ENCODE results near the gene TPX2.
"Not testable (repeated sequence)": the region's sequence is repeated elsewhere in the genome, so short reads cannot be mapped to it uniquely, and the experiment has no call there.

The TPX2 gene

DNA sequence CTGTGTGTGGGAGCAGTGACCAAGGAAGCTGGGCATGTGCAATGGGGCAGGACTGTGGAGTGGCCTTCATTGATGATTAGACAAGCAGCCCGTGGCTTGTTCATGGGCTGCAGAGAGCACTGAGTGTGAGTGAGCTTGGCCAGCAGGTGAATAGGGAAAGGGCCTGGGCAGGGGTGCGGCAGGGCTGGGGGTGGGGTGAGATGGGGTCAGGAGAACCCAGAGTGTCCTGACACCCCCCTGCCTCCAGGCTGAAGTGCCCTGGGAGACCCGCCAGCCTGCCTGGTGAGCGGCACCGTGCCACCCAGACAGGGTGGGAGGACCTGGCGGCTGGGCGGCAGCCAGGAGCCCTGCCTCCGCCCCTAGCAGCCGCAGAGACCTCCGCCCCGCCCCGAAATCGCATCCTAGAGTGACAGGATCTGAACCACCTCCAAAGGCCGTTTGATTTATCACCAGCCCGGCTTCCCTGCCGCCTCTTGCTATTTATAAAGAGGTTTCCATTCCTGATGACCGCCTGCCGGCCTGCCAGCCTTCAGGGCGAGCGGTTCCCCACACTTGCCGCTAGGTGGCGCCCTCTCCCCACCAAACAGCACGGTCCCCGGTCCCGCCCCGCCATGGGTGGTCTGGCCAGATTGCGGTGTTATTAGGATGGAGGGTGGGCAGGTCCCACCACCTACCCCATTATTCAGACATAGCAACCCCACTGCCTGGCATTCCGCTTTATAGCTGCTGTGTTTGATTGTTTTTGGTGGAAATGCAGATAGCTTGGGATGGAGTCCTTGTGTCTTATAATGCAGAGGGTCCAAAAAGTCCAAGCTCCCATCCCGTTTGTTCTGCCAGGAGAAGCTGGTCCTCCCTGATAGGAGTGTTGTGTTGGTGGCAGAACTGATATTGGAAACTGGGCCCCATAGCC, 83.6 kb downstream of the TPX2 start:
- no peaks in the 10 kb centered on the region for H3K9me3 ChIP-seq (ENCODE audit: insufficient read depth, low read depth, low read length)
- H3K9ac ChIP-seq (ENCODE audit: low read depth, low read length) = no peak overlapping the region
- H3K4me3 ChIP-seq (ENCODE audit: low read length) = no peak overlapping the region; the same call in 1 of the 2 replicates
- no peak overlapping the region for H3K27ac ChIP-seq (ENCODE audit: low read depth, low read length)
- 18% methylated on average over 25 of the region's 29 CpGs for WGBS
- no peaks in the 10 kb centered on the region for H3K36me3 ChIP-seq (ENCODE audit: insufficient read depth, low read length)
- no peaks in the 10 kb centered on the region for H3K4me1 ChIP-seq (ENCODE audit: insufficient read depth, low read length)
- H3K27me3 ChIP-seq (ENCODE audit: insufficient read depth, low read length) = no peaks in the 10 kb centered on the region

DNA sequence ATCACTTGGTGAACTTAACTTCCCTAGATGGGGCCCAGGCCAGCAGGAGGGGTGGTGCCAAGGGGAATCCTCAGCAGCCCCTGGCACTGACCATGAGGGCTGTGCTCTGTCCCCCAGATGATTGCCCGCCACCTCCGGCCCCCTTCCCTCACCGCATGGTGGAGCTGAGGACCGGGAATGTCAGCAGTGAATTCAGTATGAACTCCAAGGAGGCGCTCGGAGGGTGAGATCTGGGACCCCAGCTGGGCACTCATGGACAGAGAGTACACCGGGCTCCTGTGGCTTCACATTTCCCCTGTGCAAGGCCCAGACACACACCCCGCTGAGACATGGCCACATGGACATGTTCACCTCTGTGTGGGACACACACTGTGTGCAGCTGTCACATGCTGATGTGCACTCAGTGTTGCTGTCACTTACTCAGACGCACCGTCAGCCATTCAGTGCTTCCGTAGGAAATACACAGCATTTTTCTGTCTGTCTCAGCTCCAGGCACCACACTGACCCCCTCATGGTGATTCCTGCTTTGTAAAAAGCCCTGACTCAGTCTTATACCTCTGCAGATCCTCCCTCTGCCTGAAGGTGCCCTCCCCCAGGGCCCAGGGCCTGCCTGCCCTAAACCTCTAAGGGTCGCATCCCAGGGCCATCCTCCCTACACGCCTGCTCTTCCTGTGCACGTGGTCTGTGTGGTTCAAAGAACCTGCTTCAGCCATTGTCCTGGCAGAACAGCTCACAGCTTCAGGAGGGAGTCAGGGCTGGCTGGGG, 84.5 kb downstream of the TPX2 start:
- Histone ChIP-seq H3K9ac (ENCODE audit: low read depth, low read length) (no peak overlapping the region), H3K9me3 (ENCODE audit: insufficient read depth, low read depth, low read length) (no peaks in the 10 kb centered on the region), H3K4me1 (ENCODE audit: insufficient read depth, low read length) (no peaks in the 10 kb centered on the region), H3K27ac (ENCODE audit: low read depth, low read length) (no peak overlapping the region), H3K27me3 (ENCODE audit: insufficient read depth, low read length) (no peaks in the 10 kb centered on the region), H3K36me3 (ENCODE audit: insufficient read depth, low read length) (no peaks in the 10 kb centered on the region), H3K4me3 (ENCODE audit: low read length) (no peak overlapping the region)
- WGBS = 80% methylated on average over 14 of the region's 14 CpGs

DNA sequence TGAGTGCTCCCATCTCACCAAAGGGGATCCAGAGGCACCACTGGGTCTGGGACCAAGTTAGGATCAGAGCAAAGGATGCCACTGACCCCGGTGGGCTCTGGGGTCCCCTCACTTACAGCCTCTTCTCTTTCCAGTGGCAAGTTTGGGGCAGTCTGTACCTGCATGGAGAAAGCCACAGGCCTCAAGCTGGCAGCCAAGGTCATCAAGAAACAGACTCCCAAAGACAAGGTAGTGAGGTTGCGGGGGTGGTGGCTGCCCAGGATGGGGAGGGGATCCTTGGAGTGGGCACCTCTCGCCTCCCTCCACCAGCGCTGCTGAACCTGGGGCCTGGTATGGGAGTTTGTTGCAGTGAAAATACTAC, 85.0 kb downstream of the TPX2 start:
- Histone ChIP-seq H3K27ac (ENCODE audit: low read depth, low read length) (no peak overlapping the region), H3K4me3 (ENCODE audit: low read length) (no peak overlapping the region), H3K9ac (ENCODE audit: low read depth, low read length) (no peak overlapping the region), H3K4me1 (ENCODE audit: insufficient read depth, low read length) (no peaks in the 10 kb centered on the region), H3K27me3 (ENCODE audit: insufficient read depth, low read length) (no peaks in the 10 kb centered on the region), H3K9me3 (ENCODE audit: insufficient read depth, low read depth, low read length) (no peaks in the 10 kb centered on the region), H3K36me3 (ENCODE audit: insufficient read depth, low read length) (no peaks in the 10 kb centered on the region)
- 90% methylated on average over 4 of the region's 4 CpGs for WGBS

DNA sequence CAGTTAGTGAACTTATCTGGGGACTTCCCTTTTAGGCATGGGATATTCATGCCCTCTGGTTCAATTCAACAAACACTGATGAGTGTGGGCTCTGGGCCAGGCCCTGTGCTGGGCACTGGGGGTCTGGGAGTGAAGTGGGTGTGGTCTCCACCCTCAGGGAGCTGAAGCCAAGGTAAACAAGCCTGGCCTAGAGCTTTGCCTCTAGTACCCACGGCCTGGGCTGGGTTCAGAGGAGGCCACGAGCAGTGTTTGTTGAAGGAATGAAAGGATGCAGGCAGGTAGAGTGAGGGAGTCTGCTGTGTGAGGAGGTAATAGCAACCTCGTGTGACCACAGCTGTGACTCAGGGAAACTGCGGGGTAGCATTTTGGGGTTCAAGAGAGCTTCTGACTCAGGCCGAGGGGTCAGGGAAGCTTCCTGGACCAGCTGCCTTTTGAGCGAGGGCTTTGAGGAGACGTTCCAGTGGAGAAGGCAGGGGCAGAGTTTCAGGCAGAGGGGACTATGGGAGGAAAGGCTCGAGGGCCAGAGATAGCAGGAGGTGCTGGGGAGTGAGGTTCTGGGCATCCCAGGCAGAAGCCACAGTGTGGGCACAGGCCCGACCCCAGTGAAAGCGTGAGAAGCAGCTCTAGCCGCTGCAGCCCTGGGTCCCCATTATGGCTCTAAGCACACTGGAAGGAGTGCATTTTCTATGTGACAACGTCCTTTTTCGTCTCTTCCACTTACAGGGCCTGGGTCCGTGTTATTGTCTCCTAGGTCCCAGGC, 85.6 kb downstream of the TPX2 start:
- Histone ChIP-seq H3K4me3 (ENCODE audit: low read length) (no peak overlapping the region), H3K27me3 (ENCODE audit: insufficient read depth, low read length) (no peaks in the 10 kb centered on the region), H3K4me1 (ENCODE audit: insufficient read depth, low read length) (no peaks in the 10 kb centered on the region), H3K9ac (ENCODE audit: low read depth, low read length) (no peak overlapping the region), H3K36me3 (ENCODE audit: insufficient read depth, low read length) (no peaks in the 10 kb centered on the region), H3K27ac (ENCODE audit: low read depth, low read length) (no peak overlapping the region), H3K9me3 (ENCODE audit: insufficient read depth, low read depth, low read length) (no peaks in the 10 kb centered on the region)
- 87% methylated on average over 14 of the region's 14 CpGs for WGBS

DNA sequence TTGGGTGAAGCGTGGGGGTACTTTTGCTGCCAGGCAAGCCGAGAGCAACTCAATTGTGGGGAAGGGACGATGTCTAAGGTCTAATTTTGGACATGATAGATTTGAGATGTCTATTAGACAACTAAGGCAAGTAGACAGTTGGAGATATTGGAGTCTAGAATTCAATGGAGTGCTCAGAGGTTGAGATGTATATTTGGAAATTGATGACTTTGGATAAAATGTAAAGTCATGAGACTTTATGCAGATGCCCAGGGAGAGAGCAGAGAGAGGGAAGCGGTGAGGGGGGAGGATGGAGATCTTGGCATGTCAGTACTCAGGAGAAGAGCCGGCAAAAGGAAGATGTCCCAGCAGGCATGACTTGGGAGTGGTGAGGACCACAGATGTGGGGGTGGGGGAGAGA, 87.0 kb downstream of the TPX2 start:
- no peak overlapping the region for H3K4me3 ChIP-seq (ENCODE audit: low read length)
- no peaks in the 10 kb centered on the region for H3K27me3 ChIP-seq (ENCODE audit: insufficient read depth, low read length)
- no peaks in the 10 kb centered on the region for H3K4me1 ChIP-seq (ENCODE audit: insufficient read depth, low read length)
- no peaks in the 10 kb centered on the region for H3K36me3 ChIP-seq (ENCODE audit: insufficient read depth, low read length)
- H3K9me3 ChIP-seq (ENCODE audit: insufficient read depth, low read depth, low read length) = no peaks in the 10 kb centered on the region
- H3K9ac ChIP-seq (ENCODE audit: low read depth, low read length) = no peak overlapping the region
- H3K27ac ChIP-seq (ENCODE audit: low read depth, low read length) = no peak overlapping the region
- 90% methylated on average over 5 of the region's 5 CpGs for WGBS

DNA sequence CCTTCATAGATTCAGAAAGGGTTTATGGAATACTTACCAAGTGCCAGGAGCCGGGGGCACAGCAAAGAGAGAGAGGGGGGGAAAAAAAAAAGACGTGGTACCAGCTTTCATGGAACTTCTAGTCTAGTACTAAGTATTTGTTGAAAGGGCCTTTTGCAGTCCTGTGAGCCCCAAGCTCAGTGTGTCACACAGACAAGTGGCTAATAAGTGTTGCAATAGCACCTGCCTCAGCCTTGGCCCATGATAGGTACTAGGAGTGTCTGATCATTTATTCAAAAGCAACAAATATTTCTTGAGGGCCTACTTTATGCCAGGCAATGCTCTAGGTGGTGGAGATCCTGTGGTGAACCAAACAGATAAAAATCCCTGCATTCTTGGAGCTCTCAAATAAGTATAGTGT, 88.0 kb downstream of the TPX2 start:
- Histone ChIP-seq H3K36me3 (ENCODE audit: insufficient read depth, low read length) (no peaks in the 10 kb centered on the region), H3K4me3 (ENCODE audit: low read length) (no peak overlapping the region), H3K9ac (ENCODE audit: low read depth, low read length) (no peak overlapping the region), H3K9me3 (ENCODE audit: insufficient read depth, low read depth, low read length) (no peaks in the 10 kb centered on the region), H3K27me3 (ENCODE audit: insufficient read depth, low read length) (no peaks in the 10 kb centered on the region), H3K27ac (ENCODE audit: low read depth, low read length) (no peak overlapping the region), H3K4me1 (ENCODE audit: insufficient read depth, low read length) (no peaks in the 10 kb centered on the region)
- WGBS = 78% methylated on average over 2 of the region's 2 CpGs

DNA sequence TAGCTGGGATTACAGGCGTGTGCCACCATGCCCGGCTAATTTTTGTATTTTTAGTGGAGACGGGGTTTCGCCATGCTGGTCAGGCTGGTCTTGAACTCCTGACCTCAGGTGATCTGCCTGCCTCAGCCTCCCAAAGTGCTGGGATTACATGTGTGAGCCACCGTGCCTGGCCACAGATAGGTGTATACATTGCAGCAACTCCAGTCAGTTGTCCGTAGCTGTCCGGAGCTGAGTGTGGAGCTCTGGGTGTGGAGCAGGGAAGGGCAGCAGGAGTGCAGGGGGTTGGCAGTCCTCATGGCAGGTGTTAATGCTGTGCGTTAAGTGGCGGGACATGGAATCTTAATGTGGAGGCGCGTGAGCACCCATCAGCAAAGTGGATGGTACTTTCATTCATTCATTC, 88.9 kb downstream of the TPX2 start:
- 97% methylated on average over 11 of the region's 11 CpGs for WGBS
- H3K4me3 ChIP-seq (ENCODE audit: low read length); H3K36me3 ChIP-seq (ENCODE audit: insufficient read depth, low read length); H3K4me1 ChIP-seq (ENCODE audit: insufficient read depth, low read length); H3K27ac ChIP-seq (ENCODE audit: low read depth, low read length); H3K9me3 ChIP-seq (ENCODE audit: insufficient read depth, low read depth, low read length); H3K27me3 ChIP-seq (ENCODE audit: insufficient read depth, low read length); H3K9ac ChIP-seq (ENCODE audit: low read depth, low read length): not testable (repeated sequence)

DNA sequence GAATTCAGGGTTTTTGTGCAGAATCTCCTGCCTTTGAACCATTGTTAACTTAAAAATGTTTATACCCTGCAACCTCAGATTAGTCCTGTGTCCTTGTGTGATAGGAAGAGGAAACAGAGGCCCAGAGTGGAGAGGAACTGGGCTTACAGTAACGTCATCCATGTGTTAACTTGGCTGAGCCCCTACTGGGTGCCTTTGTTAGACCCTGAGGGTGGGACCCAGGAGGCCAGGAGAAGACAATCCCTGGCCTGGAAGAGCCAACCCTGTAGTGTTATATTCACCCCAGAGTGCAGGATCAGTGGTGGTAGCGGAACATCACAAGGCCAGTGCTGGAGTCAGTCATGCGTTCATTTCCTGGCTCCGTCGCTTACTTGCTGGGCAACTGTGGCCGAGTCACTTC, 90.6 kb downstream of the TPX2 start:
- Histone ChIP-seq H3K27me3 (ENCODE audit: insufficient read depth, low read length) (no peaks in the 10 kb centered on the region), H3K9me3 (ENCODE audit: insufficient read depth, low read depth, low read length) (no peaks in the 10 kb centered on the region), H3K27ac (ENCODE audit: low read depth, low read length) (no peak overlapping the region), H3K4me3 (ENCODE audit: low read length) (no peak overlapping the region), H3K36me3 (ENCODE audit: insufficient read depth, low read length) (no peaks in the 10 kb centered on the region), H3K9ac (ENCODE audit: low read depth, low read length) (no peak overlapping the region), H3K4me1 (ENCODE audit: insufficient read depth, low read length) (0 out of 2 replicates have a peak, but pooled peaks cover 4% of the 10 kb centered on the region)
- WGBS = 81% methylated on average over 6 of the region's 6 CpGs

DNA sequence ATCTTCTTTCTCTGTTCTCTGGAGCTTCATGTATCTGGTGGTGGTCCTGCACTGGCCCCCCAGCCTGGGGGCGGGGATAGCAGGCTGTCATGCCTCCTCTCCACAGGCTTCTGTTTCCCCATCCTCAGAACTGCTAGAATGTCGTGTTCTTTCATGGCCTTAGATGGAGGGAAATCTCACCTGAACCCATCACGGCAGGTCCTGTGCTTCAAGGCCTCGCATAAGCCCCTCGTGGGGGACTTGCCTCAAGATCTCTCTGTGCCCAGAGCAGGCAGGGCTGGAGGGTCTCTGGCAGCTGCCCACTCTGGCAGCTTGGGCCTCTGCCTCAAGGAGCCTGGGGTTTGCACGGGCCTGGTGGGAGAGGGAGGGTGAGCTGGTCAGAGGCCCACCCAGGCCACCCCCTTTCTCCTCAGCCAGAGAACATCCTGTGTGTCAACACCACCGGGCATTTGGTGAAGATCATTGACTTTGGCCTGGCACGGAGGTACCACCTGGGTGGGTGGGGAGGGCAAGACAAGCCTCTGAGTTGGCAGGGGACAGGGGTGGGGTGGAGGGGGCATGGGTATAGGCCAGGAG, 91.4 kb downstream of the TPX2 start:
- Histone ChIP-seq H3K36me3 (ENCODE audit: insufficient read depth, low read length) (no peaks in the 10 kb centered on the region), H3K4me3 (ENCODE audit: low read length) (no peak overlapping the region), H3K9me3 (ENCODE audit: insufficient read depth, low read depth, low read length) (no peaks in the 10 kb centered on the region), H3K9ac (ENCODE audit: low read depth, low read length) (no peak overlapping the region), H3K27ac (ENCODE audit: low read depth, low read length) (no peak overlapping the region), H3K4me1 (ENCODE audit: insufficient read depth, low read length) (0 out of 2 replicates have a peak, but pooled peaks cover 4% of the 10 kb centered on the region), H3K27me3 (ENCODE audit: insufficient read depth, low read length) (no peaks in the 10 kb centered on the region)
- 92% methylated on average over 7 of the region's 8 CpGs for WGBS

DNA sequence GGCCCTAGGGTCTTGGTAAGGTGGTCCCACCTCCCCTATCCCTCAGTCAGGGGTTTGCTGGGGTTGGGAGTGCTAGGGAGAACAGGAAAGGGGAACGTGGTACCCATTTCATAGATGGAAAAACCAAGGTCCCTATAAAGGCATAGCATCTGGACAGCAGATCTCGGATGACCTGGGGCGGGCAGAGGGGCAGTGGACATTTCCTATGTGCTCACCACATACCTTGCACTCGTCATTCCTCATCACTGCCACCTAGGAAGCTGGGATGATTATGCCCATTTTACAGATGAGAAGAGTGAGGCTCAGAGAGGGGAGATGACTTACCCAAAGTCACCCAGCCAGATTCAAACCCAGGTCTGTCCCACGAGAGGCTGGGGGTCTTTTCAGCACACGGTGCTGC, 92.1 kb downstream of the TPX2 start:
- Histone ChIP-seq H3K27ac (ENCODE audit: low read depth, low read length) (no peak overlapping the region), H3K36me3 (ENCODE audit: insufficient read depth, low read length) (no peaks in the 10 kb centered on the region), H3K4me3 (ENCODE audit: low read length) (no peak overlapping the region), H3K4me1 (ENCODE audit: insufficient read depth, low read length) (peaks cover 4% of the 10 kb centered on the region; the same call in 1 of the 2 replicates), H3K27me3 (ENCODE audit: insufficient read depth, low read length) (no peaks in the 10 kb centered on the region), H3K9ac (ENCODE audit: low read depth, low read length) (no peak overlapping the region), H3K9me3 (ENCODE audit: insufficient read depth, low read depth, low read length) (no peaks in the 10 kb centered on the region)
- WGBS = 88% methylated on average over 6 of the region's 6 CpGs
